Mesothelial cell of epicardium (in vitro differentiated cells): ENCODE data around the gene PTPRN2. TPM values are rescaled to one million over a fixed set of nuclear protein-coding genes. Genes with fewer than 3 reads are reported as not detected.

Source experiments
- DNase-seq, 2 experiments: peaks; one replicate each; pipeline ENCODE4 v3.0.0; 2021; ENCODE audit warnings: low spot score in 2 of 2; ENCODE audit not compliant: unreplicated experiment in 2 of 2
- H3K27ac Mint-ChIP-seq: 2 replicates; pipeline ENCODE4 v1.8.0; 2021; ENCODE audit warnings: mixed read lengths
- H3K27me3 Mint-ChIP-seq: 2 replicates; pipeline ENCODE4 v1.8.0; 2021; ENCODE audit warnings: low read depth, mixed read lengths
- H3K36me3 Mint-ChIP-seq: 2 replicates; pipeline ENCODE4 v1.8.0; 2021; ENCODE audit warnings: mixed read lengths
- H3K4me1 Mint-ChIP-seq: 2 replicates; pipeline ENCODE4 v1.8.0; 2021; ENCODE audit warnings: mixed read lengths
- H3K4me3 Mint-ChIP-seq: 2 replicates; pipeline ENCODE4 v1.8.0; 2021; ENCODE audit warnings: mild to moderate bottlenecking, moderate library complexity, mixed read lengths
- H3K9me3 Mint-ChIP-seq: 2 replicates; pipeline ENCODE4 v1.8.0; 2021; ENCODE audit warnings: mixed read lengths
- total RNA-seq: library from RNA; stranded (reverse); gene quantifications from 3 replicates; pipeline ENCODE4 v1.2.1, GENCODE V29; 2021
- TF ChIP-seq, protein P1 (sequence below): fragments of 200-600 bp; sonication (generic); IDR thresholded peaks from one replicate; pipeline ENCODE4 v1.5.0; 2021; ENCODE audit warnings: antibody characterized with exemption; ENCODE audit not compliant: unreplicated experiment

PTPRN2 gene
- total RNA-seq, 1 donor from 2014 or later: 2.2 TPM

DNA sequence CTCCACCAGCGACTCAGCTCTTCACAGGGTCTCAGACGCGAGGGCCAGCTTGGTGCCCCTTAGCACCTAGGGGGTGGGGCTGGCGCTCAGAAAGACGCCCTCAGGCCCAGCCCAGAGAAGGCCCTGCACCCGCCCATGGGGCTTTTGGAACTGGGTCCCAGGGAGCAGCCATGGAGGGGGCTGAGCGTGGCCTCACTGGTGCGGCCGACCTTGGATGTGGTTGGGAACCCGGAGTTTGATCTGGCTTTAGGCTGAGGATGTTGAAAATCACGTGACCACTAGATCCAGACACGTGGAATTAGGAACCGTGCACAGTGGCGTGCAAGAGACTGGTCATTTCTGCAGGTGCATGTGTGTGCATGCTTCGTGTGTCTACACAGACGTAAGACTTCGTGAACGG is 1065.4 kb downstream of the PTPRN2 start:
- Mint-ChIP-seq H3K27me3 (peaks cover 24% of the 10 kb centered on the region), H3K36me3 (no peaks in the 10 kb centered on the region), H3K9me3 (no peaks in the 10 kb centered on the region), H3K4me1 (no peaks in the 10 kb centered on the region), H3K27ac (no peak overlapping the region), H3K4me3 (no peak overlapping the region)
- TF ChIP-seq, protein P1, sequence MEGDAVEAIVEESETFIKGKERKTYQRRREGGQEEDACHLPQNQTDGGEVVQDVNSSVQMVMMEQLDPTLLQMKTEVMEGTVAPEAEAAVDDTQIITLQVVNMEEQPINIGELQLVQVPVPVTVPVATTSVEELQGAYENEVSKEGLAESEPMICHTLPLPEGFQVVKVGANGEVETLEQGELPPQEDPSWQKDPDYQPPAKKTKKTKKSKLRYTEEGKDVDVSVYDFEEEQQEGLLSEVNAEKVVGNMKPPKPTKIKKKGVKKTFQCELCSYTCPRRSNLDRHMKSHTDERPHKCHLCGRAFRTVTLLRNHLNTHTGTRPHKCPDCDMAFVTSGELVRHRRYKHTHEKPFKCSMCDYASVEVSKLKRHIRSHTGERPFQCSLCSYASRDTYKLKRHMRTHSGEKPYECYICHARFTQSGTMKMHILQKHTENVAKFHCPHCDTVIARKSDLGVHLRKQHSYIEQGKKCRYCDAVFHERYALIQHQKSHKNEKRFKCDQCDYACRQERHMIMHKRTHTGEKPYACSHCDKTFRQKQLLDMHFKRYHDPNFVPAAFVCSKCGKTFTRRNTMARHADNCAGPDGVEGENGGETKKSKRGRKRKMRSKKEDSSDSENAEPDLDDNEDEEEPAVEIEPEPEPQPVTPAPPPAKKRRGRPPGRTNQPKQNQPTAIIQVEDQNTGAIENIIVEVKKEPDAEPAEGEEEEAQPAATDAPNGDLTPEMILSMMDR: no peak
- peak in 1 of 2 experiments; percentile 28 for DNase-seq

GRCh38 chr7:157521752-157522151 is 1065.9 kb downstream of the PTPRN2 start:
- Mint-ChIP-seq H3K4me1 (no peaks in the 10 kb centered on the region), H3K36me3 (no peaks in the 10 kb centered on the region), H3K27ac (no peak overlapping the region), H3K27me3 (peaks cover 20% of the 10 kb centered on the region), H3K9me3 (no peaks in the 10 kb centered on the region), H3K4me3 (no peak overlapping the region)
- peak in 1 of 2 experiments; percentile 11 for DNase-seq
- TF ChIP-seq, protein P1: no peak

DNA sequence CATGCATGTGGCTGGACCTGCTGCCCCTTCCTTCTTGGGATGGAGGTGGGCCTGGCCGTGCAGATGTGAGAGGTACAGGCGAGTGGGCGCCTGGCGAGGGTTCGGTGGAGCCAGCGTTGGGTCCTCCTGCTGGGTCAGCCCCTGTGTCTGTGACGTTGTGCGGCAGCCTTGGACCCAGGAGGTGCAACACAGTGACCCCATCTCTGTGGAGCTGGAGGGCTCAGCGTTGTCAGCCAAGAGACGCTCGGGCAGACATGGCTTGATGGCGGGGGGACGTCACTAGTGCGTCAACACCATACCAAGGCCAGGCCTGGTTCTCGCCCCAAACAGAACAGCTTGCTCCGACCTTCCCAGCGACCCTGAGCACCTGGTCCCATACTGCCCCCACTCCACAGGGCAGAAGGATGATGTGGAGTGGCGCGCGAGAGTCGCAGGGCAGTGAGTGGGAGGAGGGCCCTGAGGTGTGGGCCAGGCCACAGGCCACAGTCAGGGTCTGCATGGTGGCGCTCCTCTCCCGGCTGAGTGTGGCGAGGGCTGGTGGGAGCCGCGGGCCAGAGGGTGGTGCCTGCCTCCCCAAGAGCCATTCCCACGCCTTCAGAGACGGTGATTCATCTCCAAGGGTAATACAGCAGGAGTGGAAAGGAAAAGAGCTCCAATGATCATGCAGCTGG is 1066.4 kb downstream of the PTPRN2 start:
- no peak overlapping the region for H3K4me3 Mint-ChIP-seq
- no peak overlapping the region for H3K27ac Mint-ChIP-seq
- no peaks in the 10 kb centered on the region for H3K9me3 Mint-ChIP-seq
- no peaks in the 10 kb centered on the region for H3K36me3 Mint-ChIP-seq
- TF ChIP-seq, protein P1: no peak
- DNase-seq: peak in 1 of 2 experiments; percentile 32
- H3K4me1 Mint-ChIP-seq: no peaks in the 10 kb centered on the region
- H3K27me3 Mint-ChIP-seq: peaks cover 22% of the 10 kb centered on the region

DNA sequence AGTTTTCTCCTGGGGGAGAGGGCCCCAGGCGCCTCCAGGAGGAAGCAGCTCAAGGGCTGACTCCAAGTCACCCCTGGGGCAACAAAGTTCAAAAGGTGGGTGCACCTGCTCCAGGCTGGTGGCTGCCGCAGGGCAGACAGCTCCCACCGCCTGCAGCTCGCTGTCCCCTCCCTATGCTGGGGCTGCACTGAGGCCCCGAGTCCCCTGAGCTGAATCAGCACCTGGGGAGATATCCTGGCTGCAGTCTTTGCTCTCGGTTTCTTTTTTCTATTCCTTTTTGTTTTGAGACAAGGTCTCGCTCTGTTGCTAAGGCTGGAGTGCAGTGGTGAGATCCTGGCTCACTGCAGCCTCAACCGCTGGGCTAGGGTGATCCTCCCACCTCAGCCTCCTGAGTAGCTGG is 1067.4 kb downstream of the PTPRN2 start:
- peaks cover 17% of the 10 kb centered on the region for H3K27me3 Mint-ChIP-seq
- TF ChIP-seq, protein P1: no peak
- H3K4me1 Mint-ChIP-seq: no peaks in the 10 kb centered on the region
- no peaks in the 10 kb centered on the region for H3K36me3 Mint-ChIP-seq
- DNase-seq: peak in 1 of 2 experiments; percentile 22
- no peak overlapping the region for H3K27ac Mint-ChIP-seq
- H3K4me3 Mint-ChIP-seq: no peak overlapping the region
- no peaks in the 10 kb centered on the region for H3K9me3 Mint-ChIP-seq

GRCh38 chr7:157519798-157520244 is 1067.8 kb downstream of the PTPRN2 start:
- H3K4me3 Mint-ChIP-seq: no peak overlapping the region
- H3K36me3 Mint-ChIP-seq: no peaks in the 10 kb centered on the region
- peak in 1 of 2 experiments; percentile 36 for DNase-seq
- H3K27me3 Mint-ChIP-seq: peaks cover 13% of the 10 kb centered on the region
- H3K27ac Mint-ChIP-seq: no peak overlapping the region
- TF ChIP-seq, protein P1: no peak
- no peaks in the 10 kb centered on the region for H3K4me1 Mint-ChIP-seq
- no peaks in the 10 kb centered on the region for H3K9me3 Mint-ChIP-seq

DNA sequence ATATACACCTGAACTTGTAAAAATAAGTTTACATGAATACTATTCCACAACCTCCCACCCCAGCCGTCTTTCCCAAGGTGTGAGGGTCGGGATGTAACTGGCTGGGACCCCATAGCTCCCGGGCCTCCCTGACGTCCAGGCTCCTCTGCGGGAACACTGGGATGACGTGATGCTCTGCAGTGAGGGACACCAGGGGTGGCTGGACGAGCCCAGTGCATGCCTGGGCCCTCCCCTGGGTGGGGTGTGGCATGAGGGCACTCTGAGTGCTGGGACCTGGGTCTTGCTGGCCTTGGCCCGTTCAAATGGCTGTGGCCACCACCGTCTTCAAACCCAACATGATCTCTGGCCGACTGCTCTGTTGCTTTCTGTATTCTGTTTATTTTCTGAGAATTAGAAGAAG is 1068.4 kb downstream of the PTPRN2 start:
- Mint-ChIP-seq H3K4me3 (no peak overlapping the region), H3K27me3 (peaks cover 10% of the 10 kb centered on the region), H3K27ac (no peak overlapping the region), H3K9me3 (no peaks in the 10 kb centered on the region), H3K4me1 (no peaks in the 10 kb centered on the region), H3K36me3 (no peaks in the 10 kb centered on the region)
- TF ChIP-seq, protein P1: no peak
- peak in 1 of 2 experiments; percentile 26 for DNase-seq
